GM18867 (cell line): ENCODE data around the gene LUZP4.
A peak's percentile ranks its signal among the peaks of the same experiment; 100 is the strongest.
"Not testable (repeated sequence)": the region's sequence is repeated elsewhere in the genome, so short reads cannot be mapped to it uniquely, and the experiment has no call there.

Experiments used
- ATAC-seq: cut with Tn5 transposase; IDR thresholded peaks from one replicate; pipeline ENCODE4 v1.9.1; 2021; ENCODE audit warnings: mild to moderate bottlenecking, moderate library complexity; ENCODE audit not compliant: unreplicated experiment

Gene LUZP4

GRCh38 chrX:115289465-115289864, at the start of gene LUZP4:
TSS of gene LUZP4 (plus strand) at chrX:115289715. CDS start at chrX:115289760, 45 bp downstream.
- ATAC-seq = no peak

GRCh38 chrX:115251458-115252233, 37.9 kb upstream of the LUZP4 start:
- ATAC-seq = peak; percentile 78

GRCh38 chrX:115255003-115255402, 34.5 kb upstream of the LUZP4 start:
- ATAC-seq = no peak

- no peak for ATAC-seq
Observed at GRCh38 chrX:115257711-115258110, 31.8 kb upstream of the LUZP4 start.

GRCh38 chrX:115259238-115259875, 30.2 kb upstream of the LUZP4 start:
- ATAC-seq = no peak

- ATAC-seq = no peak
Observed at GRCh38 chrX:115260330-115260729, 29.2 kb upstream of the LUZP4 start.

- ATAC-seq = no peak
Observed at GRCh38 chrX:115261148-115261547, 28.4 kb upstream of the LUZP4 start.

- no peak for ATAC-seq
Observed at GRCh38 chrX:115264009-115264408, 25.5 kb upstream of the LUZP4 start.

GRCh38 chrX:115266300-115266699, 23.2 kb upstream of the LUZP4 start:
- no peak for ATAC-seq

GRCh38 chrX:115268421-115268820, 21.1 kb upstream of the LUZP4 start:
- ATAC-seq = peak; percentile 90

GRCh38 chrX:115269051-115269683, 20.3 kb upstream of the LUZP4 start:
- no peak for ATAC-seq

GRCh38 chrX:115284877-115285276, 4.6 kb upstream of the LUZP4 start:
- ATAC-seq = no peak

- no peak for ATAC-seq
Observed at GRCh38 chrX:115297189-115297588, 7.7 kb downstream of the LUZP4 start.

- ATAC-seq = no peak
Observed at GRCh38 chrX:115311139-115311538, 21.6 kb downstream of the LUZP4 start.

GRCh38 chrX:115311601-115312001, 22.1 kb downstream of the LUZP4 start:
- no peak for ATAC-seq

- no peak for ATAC-seq
Observed at GRCh38 chrX:115318139-115318538, 28.6 kb downstream of the LUZP4 start.

GRCh38 chrX:115322375-115322774, 32.9 kb downstream of the LUZP4 start:
- no peak for ATAC-seq

GRCh38 chrX:115324194-115324593, 34.7 kb downstream of the LUZP4 start:
- ATAC-seq = no peak

GRCh38 chrX:115329282-115329681, 39.8 kb downstream of the LUZP4 start:
- not testable (repeated sequence) for ATAC-seq

- ATAC-seq = peak; percentile 82
Observed at GRCh38 chrX:115330498-115331168, 41.1 kb downstream of the LUZP4 start.

GRCh38 chrX:115332832-115333231, 43.3 kb downstream of the LUZP4 start:
- ATAC-seq = no peak
